AG04450 (cell line): ENCODE data around the gene SLC1A2. TPM values are rescaled to one million over a fixed set of nuclear protein-coding genes. Genes with fewer than 3 reads are reported as not detected.

Source experiments
- CTCF ChIA-PET: fragments of 300-600, 350-600 bp; formaldehyde crosslinking; extraction: SDS; loops from one replicate; lab custom pipeline; 2022; ENCODE audit warnings: antibody characterized with exemption, inconsistent platforms; lab: Charles Lee
- POLR2A ChIA-PET: fragments of 350-600 bp; formaldehyde crosslinking; extraction: SDS; loops from one replicate; lab custom pipeline; 2021; ENCODE audit warnings: antibody characterized with exemption, inconsistent platforms; lab: Yijun Ruan, JAX
- DNase-seq: peaks from one replicate; pipeline ENCODE4 v3.0.0-alpha.2; 2011; ENCODE audit warnings: low read depth, low spot score
- H3K27ac ChIP-seq: one replicate; pipeline ENCODE4 v1.5.1; 2012; ENCODE audit warnings: low read depth, low read length, control low read depth
- H3K27me3 ChIP-seq: one replicate; pipeline ENCODE4 v1.6.0; 2012; ENCODE audit warnings: low read length; ENCODE audit not compliant: control insufficient read depth, insufficient read depth
- H3K4me3 ChIP-seq: 2 replicates; pipeline ENCODE4 v1.5.1; 2011; ENCODE audit warnings: mild to moderate bottlenecking, low read depth, low read length, control low read depth
- H3K9me3 ChIP-seq: 2 replicates; pipeline ENCODE4 v1.5.1; 2012; ENCODE audit warnings: low read length; ENCODE audit not compliant: control insufficient read depth, insufficient read depth
- polyA plus RNA-seq: library from polyadenylated mRNA; depleted of rRNA; stranded (reverse); fragments of >200 nt; gene quantifications from 2 replicates; pipeline ENCODE4 v1.2.3, GENCODE V29; 2011
- TF ChIP-seq, protein P1 (sequence below): IDR thresholded peaks from 2 replicates; pipeline ENCODE4 v1.5.1; 2011; ENCODE audit warnings: low read depth, low read length, control low read depth, inconsistent platforms

The SLC1A2 gene
- polyA plus RNA-seq, 1 experiment = 1.1 TPM

DNA sequence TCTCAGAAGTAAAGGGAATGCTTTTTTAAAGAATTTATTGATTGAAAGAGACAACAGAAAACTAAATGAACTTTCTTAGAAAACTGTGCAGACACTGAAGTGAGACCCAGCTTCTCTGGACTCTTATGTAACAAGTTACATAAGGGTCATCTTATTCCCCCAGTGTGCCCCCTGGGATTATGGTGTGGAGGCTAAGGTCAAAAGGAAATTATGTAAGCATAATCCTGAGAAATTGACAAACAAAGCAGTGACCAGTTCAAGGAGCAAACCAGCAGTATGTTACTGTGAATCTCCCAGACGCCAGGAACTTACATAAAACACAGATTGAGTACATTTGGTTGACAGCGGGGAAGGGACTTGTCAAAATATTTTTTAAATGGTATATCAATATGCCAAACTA lies 78.6 kb downstream of the SLC1A2 start:
- Histone ChIP-seq H3K27me3 (no peaks in the 10 kb centered on the region), H3K27ac (no peak overlapping the region), H3K4me3 (no peak overlapping the region), H3K9me3 (no peaks in the 10 kb centered on the region)
- DNase-seq = no peak
- POLR2A ChIA-PET = no interaction called here
- CTCF ChIA-PET = no interaction called here
- TF ChIP-seq, protein P1, sequence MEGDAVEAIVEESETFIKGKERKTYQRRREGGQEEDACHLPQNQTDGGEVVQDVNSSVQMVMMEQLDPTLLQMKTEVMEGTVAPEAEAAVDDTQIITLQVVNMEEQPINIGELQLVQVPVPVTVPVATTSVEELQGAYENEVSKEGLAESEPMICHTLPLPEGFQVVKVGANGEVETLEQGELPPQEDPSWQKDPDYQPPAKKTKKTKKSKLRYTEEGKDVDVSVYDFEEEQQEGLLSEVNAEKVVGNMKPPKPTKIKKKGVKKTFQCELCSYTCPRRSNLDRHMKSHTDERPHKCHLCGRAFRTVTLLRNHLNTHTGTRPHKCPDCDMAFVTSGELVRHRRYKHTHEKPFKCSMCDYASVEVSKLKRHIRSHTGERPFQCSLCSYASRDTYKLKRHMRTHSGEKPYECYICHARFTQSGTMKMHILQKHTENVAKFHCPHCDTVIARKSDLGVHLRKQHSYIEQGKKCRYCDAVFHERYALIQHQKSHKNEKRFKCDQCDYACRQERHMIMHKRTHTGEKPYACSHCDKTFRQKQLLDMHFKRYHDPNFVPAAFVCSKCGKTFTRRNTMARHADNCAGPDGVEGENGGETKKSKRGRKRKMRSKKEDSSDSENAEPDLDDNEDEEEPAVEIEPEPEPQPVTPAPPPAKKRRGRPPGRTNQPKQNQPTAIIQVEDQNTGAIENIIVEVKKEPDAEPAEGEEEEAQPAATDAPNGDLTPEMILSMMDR = no peak

DNA sequence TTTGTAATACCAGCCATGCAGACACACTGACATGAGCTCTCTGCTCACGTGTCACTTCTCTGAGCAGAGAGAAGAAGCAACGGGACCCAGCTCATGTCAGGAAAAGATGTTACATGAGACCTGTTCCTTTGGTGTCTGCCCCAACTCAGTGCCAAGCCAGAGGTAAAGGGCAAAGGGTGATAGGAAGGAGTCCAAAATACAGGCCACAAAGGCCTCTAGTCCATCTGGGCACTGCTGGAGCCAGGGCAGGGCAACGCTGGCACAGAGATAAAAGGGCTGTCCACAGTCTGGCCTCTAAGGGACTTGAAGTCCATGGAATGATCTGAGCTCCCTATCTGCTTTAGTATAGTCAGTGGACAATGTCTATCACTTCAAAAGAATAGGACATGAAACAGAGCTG lies 79.3 kb downstream of the SLC1A2 start:
- ChIA-PET CTCF (no interaction called here), POLR2A (no interaction called here)
- Histone ChIP-seq H3K4me3 (no peak overlapping the region), H3K9me3 (no peaks in the 10 kb centered on the region), H3K27me3 (no peaks in the 10 kb centered on the region), H3K27ac (no peak overlapping the region)
- TF ChIP-seq, protein P1 = no peak
- DNase-seq = no peak

DNA sequence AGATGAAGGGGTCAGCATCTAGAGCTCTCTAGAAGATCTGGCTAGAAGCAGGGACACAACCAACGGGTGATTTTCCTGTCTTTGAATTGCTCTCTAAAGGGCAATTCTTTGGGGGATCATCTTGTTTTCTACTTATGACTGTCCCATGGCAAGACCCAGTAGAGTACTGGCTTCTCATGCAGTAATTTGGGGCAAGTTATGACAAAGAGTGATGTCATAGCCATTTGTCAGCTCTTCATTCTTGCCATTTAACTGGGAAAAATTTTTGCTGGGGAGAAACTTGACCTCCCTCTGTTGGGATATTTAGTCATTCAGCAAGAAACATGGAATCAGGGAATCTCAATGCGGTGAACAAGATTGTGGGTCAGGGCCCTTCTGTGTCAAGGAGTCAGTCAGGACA lies 80.4 kb downstream of the SLC1A2 start:
- Histone ChIP-seq H3K4me3 (no peak overlapping the region), H3K9me3 (no peaks in the 10 kb centered on the region), H3K27me3 (no peaks in the 10 kb centered on the region), H3K27ac (no peak overlapping the region)
- ChIA-PET POLR2A (no interaction called here), CTCF (interaction anchor here (0.5 kb wide), 1 partner anchor 98 kb away, joined by 9 read pairs; no protein-coding TSS in a partner anchor)
- no peak for DNase-seq
- TF ChIP-seq, protein P1 = no peak

DNA sequence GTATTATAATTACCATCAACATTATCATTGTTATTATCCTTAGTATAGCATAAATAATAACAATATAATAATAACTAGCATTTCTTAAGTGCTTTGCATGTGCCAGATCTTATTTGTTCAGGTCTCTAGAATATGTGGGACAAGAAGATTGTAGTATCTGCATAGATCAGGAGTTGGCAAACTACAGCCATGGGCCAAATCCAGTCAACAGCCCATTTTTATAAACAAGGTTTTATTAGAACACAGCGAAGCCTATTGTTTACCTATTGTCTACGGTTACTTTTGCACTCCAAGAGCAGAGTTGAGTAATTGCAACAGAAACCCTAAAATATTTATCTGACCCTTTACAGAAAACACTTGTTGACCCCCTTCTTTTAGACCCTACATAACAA lies 81.4 kb downstream of the SLC1A2 start:
- TF ChIP-seq, protein P1 = no peak
- DNase-seq = no peak
- H3K4me3 ChIP-seq = no peak overlapping the region
- no peaks in the 10 kb centered on the region for H3K27me3 ChIP-seq
- no peaks in the 10 kb centered on the region for H3K9me3 ChIP-seq
- H3K27ac ChIP-seq = no peak overlapping the region
- ChIA-PET POLR2A (interaction anchor here (1.5 kb wide), 2 partner anchors 9 to 34 kb away, joined by 3 read pairs; no protein-coding TSS in a partner anchor), CTCF (no interaction called here)

DNA sequence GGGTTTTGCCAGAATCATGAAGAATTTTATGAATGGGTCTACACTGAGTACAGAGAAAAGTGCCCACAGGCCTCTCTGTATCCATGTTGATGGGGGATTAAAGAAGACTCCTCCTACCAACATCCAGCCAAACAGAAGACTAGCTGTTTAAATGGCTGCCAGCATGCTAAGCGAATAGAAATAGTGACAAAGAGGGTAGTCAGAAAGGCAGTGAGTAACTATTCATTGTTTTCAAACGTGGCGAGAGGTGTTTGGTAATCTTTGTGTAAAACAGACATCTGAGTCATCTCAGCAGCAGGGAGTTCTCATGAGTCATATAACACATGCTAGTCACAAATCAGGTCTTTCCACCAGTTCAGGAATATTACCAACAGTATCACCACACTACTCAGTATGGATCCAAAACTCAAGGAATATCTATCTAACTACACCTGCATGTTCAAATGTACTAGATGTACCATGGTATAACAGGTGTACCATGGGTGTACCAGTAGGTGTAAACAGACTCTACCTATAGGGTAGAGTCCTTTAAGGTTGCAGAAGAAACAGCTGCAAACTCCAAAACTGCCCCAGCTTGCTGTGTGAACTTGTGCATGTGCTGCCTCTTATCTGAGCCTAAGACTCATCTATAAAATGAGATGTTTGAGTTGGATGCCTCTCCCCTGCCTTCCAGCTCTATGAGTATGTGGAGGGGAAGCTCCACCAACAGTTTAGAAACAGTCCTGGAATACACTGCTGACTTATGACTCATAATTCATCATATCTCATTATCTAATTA lies 82.0 kb downstream of the SLC1A2 start:
- H3K27me3 ChIP-seq = no peaks in the 10 kb centered on the region
- H3K27ac ChIP-seq = peak overlapping the region; percentile 86
- POLR2A ChIA-PET = interaction anchor here (0.7 to 1.5 kb wide), 4 partner anchors 10 to 91 kb away, joined by 3 read pairs; no protein-coding TSS in a partner anchor
- CTCF ChIA-PET = no interaction called here
- DNase-seq = peak; percentile 94
- H3K9me3 ChIP-seq = no peaks in the 10 kb centered on the region
- H3K4me3 ChIP-seq = no peak overlapping the region
- TF ChIP-seq, protein P1 = no peak
